H9 (cell line): ENCODE data around the gene CPEB2. TPM values are rescaled to one million over a fixed set of nuclear protein-coding genes. Genes with fewer than 3 reads are reported as not detected.

Experiments used
- DNase-seq: peaks from one replicate; pipeline ENCODE4 v3.0.0-alpha.2; 2017
- H2AFZ ChIP-seq: one replicate; pipeline ENCODE4 v1.6.1; 2013; ENCODE audit warnings: mild to moderate bottlenecking, low read length, control low read depth, moderate library complexity
- H2AK5ac ChIP-seq: 2 replicates; pipeline ENCODE4 v1.6.1; 2013; ENCODE audit warnings: low read length, control low read depth, mixed read lengths; ENCODE audit not compliant: insufficient read length
- H2BK120ac ChIP-seq: one replicate; pipeline ENCODE4 v1.6.1; 2013; ENCODE audit warnings: low read depth, mild to moderate bottlenecking, low read length, control low read depth, inconsistent platforms; ENCODE audit not compliant: poor library complexity, severe bottlenecking
- H2BK12ac ChIP-seq: 2 replicates; pipeline ENCODE4 v1.6.1; 2013; ENCODE audit warnings: low read length, control low read depth, mixed read lengths, low read depth; ENCODE audit not compliant: insufficient read length
- H2BK15ac ChIP-seq: 2 replicates; pipeline ENCODE4 v1.6.1; 2013; ENCODE audit warnings: low read depth, low read length, control low read depth
- H2BK20ac ChIP-seq: one replicate; pipeline ENCODE4 v1.6.1; 2013; ENCODE audit warnings: low read depth, mild to moderate bottlenecking, low read length, control low read depth, inconsistent platforms; ENCODE audit not compliant: poor library complexity, severe bottlenecking
- H2BK5ac ChIP-seq: 2 replicates; pipeline ENCODE4 v1.6.1; 2013; ENCODE audit warnings: low read length, control low read depth, mixed read lengths; ENCODE audit not compliant: insufficient read length
- H3K14ac ChIP-seq: 2 replicates; pipeline ENCODE4 v1.6.1; 2013; ENCODE audit warnings: low read length, control low read depth; ENCODE audit not compliant: insufficient read depth
- H3K18ac ChIP-seq: 2 replicates; pipeline ENCODE4 v1.6.1; 2013; ENCODE audit warnings: low read depth, mild to moderate bottlenecking, mixed read lengths, low read length, control low read depth; ENCODE audit not compliant: insufficient read length
- H3K23ac ChIP-seq: 2 replicates; pipeline ENCODE4 v1.6.1; 2013; ENCODE audit warnings: low read length, control low read depth, mixed read lengths, low read depth; ENCODE audit not compliant: insufficient read length
- H3K23me2 ChIP-seq: 2 replicates; pipeline ENCODE4 v1.6.1; 2013; ENCODE audit warnings: low read depth, mild to moderate bottlenecking, mixed read lengths, low read length, control low read depth; ENCODE audit not compliant: insufficient read length, poor library complexity, severe bottlenecking
- H3K27ac ChIP-seq: 2 replicates; pipeline ENCODE4 v1.5.1; 2013; ENCODE audit warnings: low read length, control low read depth, mixed read lengths, low read depth; ENCODE audit not compliant: insufficient read length
- H3K27me3 ChIP-seq: 2 replicates; pipeline ENCODE4 v1.6.1; 2013; ENCODE audit warnings: low read length, control low read depth, inconsistent platforms; ENCODE audit not compliant: insufficient read depth
- H3K4ac ChIP-seq: 2 replicates; pipeline ENCODE4 v1.6.1; 2013; ENCODE audit warnings: low read depth, mild to moderate bottlenecking, control low read depth, inconsistent platforms, low read length, moderate library complexity
- H3K4me1 ChIP-seq: 2 replicates; pipeline ENCODE4 v1.6.1; 2013; ENCODE audit warnings: low read length, control low read depth, inconsistent platforms; ENCODE audit not compliant: insufficient read depth
- H3K4me2 ChIP-seq: 2 replicates; pipeline ENCODE4 v1.6.1; 2013; ENCODE audit warnings: low read length, control low read depth, mixed read lengths; ENCODE audit not compliant: insufficient read length, insufficient read depth
- H3K56ac ChIP-seq: 2 replicates; pipeline ENCODE4 v1.6.1; 2013; ENCODE audit warnings: low read depth, mild to moderate bottlenecking, mixed read lengths, low read length, control low read depth; ENCODE audit not compliant: insufficient read length
- H3K79me1 ChIP-seq: 2 replicates; pipeline ENCODE4 v1.6.1; 2013; ENCODE audit warnings: low read depth, mild to moderate bottlenecking, moderate library complexity, low read length, control low read depth, inconsistent platforms; ENCODE audit not compliant: insufficient read depth, poor library complexity, severe bottlenecking
- H3K79me2 ChIP-seq: 2 replicates; pipeline ENCODE4 v1.6.1; 2013; ENCODE audit warnings: low read length, control low read depth, inconsistent platforms; ENCODE audit not compliant: insufficient read depth
- H3K9ac ChIP-seq: 2 replicates; pipeline ENCODE4 v1.6.1; 2013; ENCODE audit warnings: low read length, control low read depth, mixed read lengths; ENCODE audit not compliant: insufficient read length; ENCODE audit errors: extremely low read depth
- H3K9me3 ChIP-seq: one replicate; pipeline ENCODE4 v1.6.1; 2013; ENCODE audit warnings: low read depth, low read length, inconsistent platforms; ENCODE audit not compliant: control insufficient read depth
- H3T11ph ChIP-seq: one replicate; pipeline ENCODE4 v1.6.1; 2013; ENCODE audit warnings: mild to moderate bottlenecking, low read length, control low read depth, inconsistent platforms
- H4K20me1 ChIP-seq: one replicate; pipeline ENCODE4 v1.6.1; 2013; ENCODE audit not compliant: control insufficient read depth, insufficient read length, insufficient read depth
- H4K5ac ChIP-seq: 2 replicates; pipeline ENCODE4 v1.6.1; 2013; ENCODE audit warnings: low read depth, mild to moderate bottlenecking, mixed read lengths, low read length, control low read depth; ENCODE audit not compliant: insufficient read length
- H4K8ac ChIP-seq: replicated peaks from 2 replicates; pipeline ENCODE4 v1.6.1; 2013; ENCODE audit warnings: low read length, control low read depth, mixed read lengths, low read depth; ENCODE audit not compliant: insufficient read length
- H4K91ac ChIP-seq: 2 replicates; pipeline ENCODE4 v1.6.1; 2013; ENCODE audit warnings: low read depth, mild to moderate bottlenecking, moderate library complexity, mixed read lengths, low read length, control low read depth; ENCODE audit not compliant: insufficient read length
- H3K27ac Mint-ChIP-seq, 3 experiments: 2 replicates in 2 of 3; 3 replicates in 1 of 3; pipeline ENCODE4 v1.8.0; 2020 to 2021; ENCODE audit warnings: mixed read lengths in 3 of 3, mild to moderate bottlenecking in 1 of 3, moderate library complexity in 1 of 3
- H3K27me3 Mint-ChIP-seq: 2 replicates; pipeline ENCODE4 v1.8.0; 2021; ENCODE audit warnings: low read depth, mild to moderate bottlenecking, moderate library complexity, mixed read lengths
- H3K36me3 Mint-ChIP-seq, 3 experiments: 2 replicates in 2 of 3; 3 replicates in 1 of 3; pipeline ENCODE4 v1.8.0; 2020 to 2021; ENCODE audit warnings: low read depth in 3 of 3, mixed read lengths in 3 of 3; ENCODE audit not compliant: insufficient read depth in 1 of 3
- H3K4me1 Mint-ChIP-seq, 2 experiments: 2 replicates each; pipeline ENCODE4 v1.8.0; 2020; ENCODE audit warnings: mixed read lengths in 2 of 2
- H3K4me3 Mint-ChIP-seq, 2 experiments: 2 replicates in 1 of 2; 3 replicates in 1 of 2; pipeline ENCODE4 v1.8.0; 2020 to 2021; ENCODE audit warnings: mild to moderate bottlenecking in 2 of 2, mixed read lengths in 2 of 2, moderate library complexity in 1 of 2
- H3K9me3 Mint-ChIP-seq, 2 experiments: 2 replicates in 1 of 2; 3 replicates in 1 of 2; pipeline ENCODE4 v1.8.0; 2020; ENCODE audit warnings: mild to moderate bottlenecking in 2 of 2, mixed read lengths in 2 of 2, moderate library complexity in 1 of 2
- total RNA-seq: library from RNA; stranded (reverse); gene quantifications from 2 replicates; pipeline ENCODE4 v1.2.1, GENCODE V29; 2021
- TF ChIP-seq, protein P1 (sequence below): fragments of 200-600 bp; sonication (generic); conservative IDR thresholded peaks from 3 replicates; pipeline ENCODE4 v1.8.0; 2021; ENCODE audit warnings: antibody characterized with exemption, mild to moderate bottlenecking

CPEB2 gene
- total RNA-seq, 1 experiment from 2014 or later = 1.8 TPM

DNA sequence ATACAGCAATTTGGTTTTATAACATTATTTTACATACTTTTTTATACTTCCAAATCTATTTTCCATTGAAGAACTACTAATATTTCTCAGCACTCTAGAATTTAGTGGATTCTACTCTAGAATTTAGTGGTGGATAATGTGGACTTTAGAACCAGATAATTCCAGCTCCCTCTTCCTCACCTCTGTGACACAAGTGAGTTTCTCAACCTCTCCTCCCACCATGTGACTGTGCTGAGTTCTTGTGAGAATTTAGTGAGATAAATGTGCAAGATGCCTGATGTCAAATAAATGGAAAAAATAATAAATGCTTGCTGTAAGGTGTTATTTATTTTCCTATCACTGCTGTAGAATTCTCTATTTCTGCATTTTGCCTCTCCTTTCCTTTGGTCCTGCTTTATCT is 107.3 kb downstream of the CPEB2 start:
- H3T11ph ChIP-seq = no peak overlapping the region

More for the DNA sequence above, 107.3 kb downstream of the CPEB2 start:
- no peak overlapping the region for H2BK20ac ChIP-seq
- H3K27ac ChIP-seq = no peak overlapping the region
- H2BK15ac ChIP-seq = no peak overlapping the region
- Mint-ChIP-seq H3K9me3 (no peaks in the 10 kb centered on the region; a peak in 1 of 5 replicates), H3K4me1 (no peaks in the 10 kb centered on the region), H3K4me3 (no peak overlapping the region), H3K27me3 (no peaks in the 10 kb centered on the region; the same call in 1 of the 2 replicates), H3K36me3 (no peaks in the 10 kb centered on the region), H3K27ac (no peak overlapping the region)
- no peaks in the 10 kb centered on the region for H3K23me2 ChIP-seq
- H3K14ac ChIP-seq = no peak overlapping the region
- no peak for DNase-seq
- H4K91ac ChIP-seq = no peak overlapping the region
- no peak overlapping the region for H3K23ac ChIP-seq
- H4K20me1 ChIP-seq = no peaks in the 10 kb centered on the region
- no peak overlapping the region for H2BK5ac ChIP-seq
- TF ChIP-seq, protein P1, sequence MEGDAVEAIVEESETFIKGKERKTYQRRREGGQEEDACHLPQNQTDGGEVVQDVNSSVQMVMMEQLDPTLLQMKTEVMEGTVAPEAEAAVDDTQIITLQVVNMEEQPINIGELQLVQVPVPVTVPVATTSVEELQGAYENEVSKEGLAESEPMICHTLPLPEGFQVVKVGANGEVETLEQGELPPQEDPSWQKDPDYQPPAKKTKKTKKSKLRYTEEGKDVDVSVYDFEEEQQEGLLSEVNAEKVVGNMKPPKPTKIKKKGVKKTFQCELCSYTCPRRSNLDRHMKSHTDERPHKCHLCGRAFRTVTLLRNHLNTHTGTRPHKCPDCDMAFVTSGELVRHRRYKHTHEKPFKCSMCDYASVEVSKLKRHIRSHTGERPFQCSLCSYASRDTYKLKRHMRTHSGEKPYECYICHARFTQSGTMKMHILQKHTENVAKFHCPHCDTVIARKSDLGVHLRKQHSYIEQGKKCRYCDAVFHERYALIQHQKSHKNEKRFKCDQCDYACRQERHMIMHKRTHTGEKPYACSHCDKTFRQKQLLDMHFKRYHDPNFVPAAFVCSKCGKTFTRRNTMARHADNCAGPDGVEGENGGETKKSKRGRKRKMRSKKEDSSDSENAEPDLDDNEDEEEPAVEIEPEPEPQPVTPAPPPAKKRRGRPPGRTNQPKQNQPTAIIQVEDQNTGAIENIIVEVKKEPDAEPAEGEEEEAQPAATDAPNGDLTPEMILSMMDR = no peak
- no peak overlapping the region for H2AFZ ChIP-seq
- H3K4ac ChIP-seq = no peak overlapping the region
- no peak overlapping the region for H3K9ac ChIP-seq
- H2BK12ac ChIP-seq = no peak overlapping the region
- no peak overlapping the region for H3K4me2 ChIP-seq
- H2AK5ac ChIP-seq = no peak overlapping the region
- no peaks in the 10 kb centered on the region for H3K79me1 ChIP-seq
- H4K8ac ChIP-seq = no peak overlapping the region
- no peak overlapping the region for H3K18ac ChIP-seq
- H4K5ac ChIP-seq = no peak overlapping the region
- H2BK120ac ChIP-seq = no peak overlapping the region
- no peaks in the 10 kb centered on the region for H3K9me3 ChIP-seq
- H3K27me3 ChIP-seq = no peaks in the 10 kb centered on the region
- H3K56ac ChIP-seq = no peak overlapping the region
- no peaks in the 10 kb centered on the region for H3K79me2 ChIP-seq
- no peaks in the 10 kb centered on the region for H3K4me1 ChIP-seq
